ENCODE data around the gene CALD1. TPM values are rescaled to one million over a fixed set of nuclear protein-coding genes. Genes with fewer than 3 reads are reported as not detected.

The CALD1 gene
- total RNA-seq, 1 experiment from 2014 or later, result 47.9 TPM

DNA sequence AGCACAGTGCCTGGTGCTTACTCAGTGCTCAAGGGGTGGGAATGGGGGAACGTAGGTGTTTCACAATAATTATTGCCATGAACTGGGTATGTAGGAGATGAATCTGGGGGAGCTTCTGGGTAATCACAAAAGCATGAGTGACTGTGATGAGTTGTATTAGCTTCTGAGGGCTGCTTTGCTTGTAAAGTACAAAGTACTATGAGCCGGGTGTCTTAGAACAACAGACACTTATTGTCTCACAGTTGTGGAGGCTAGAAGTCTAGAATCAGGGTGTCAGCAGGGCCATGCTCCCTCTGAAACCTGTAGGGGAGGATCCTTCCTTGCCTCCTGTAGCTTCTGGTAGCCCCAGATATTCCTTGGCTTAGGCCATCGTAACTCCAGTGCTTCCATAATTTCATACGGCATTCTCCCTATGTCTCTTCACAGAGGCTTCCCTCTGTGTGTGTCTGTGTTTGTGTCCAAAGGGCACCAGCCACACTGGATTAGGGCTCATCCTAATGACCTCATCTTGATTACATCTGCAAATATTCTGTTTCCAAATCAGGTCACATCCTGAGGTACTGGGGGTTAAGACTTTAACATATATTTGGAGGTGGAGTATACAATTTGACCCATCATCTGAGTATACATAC is 122.1 kb downstream of the CALD1 start:
- no peak overlapping the region for H3K27ac ChIP-seq (ENCODE audit: low read depth, low read length, poor library complexity, severe bottlenecking)
- no peaks in the 10 kb centered on the region for H3K36me3 ChIP-seq (ENCODE audit: insufficient read depth, low read length, poor library complexity, severe bottlenecking)
- peaks cover 4% of the 10 kb centered on the region for H3K9me3 ChIP-seq (ENCODE audit: low read depth, low read length, poor library complexity, severe bottlenecking)
- BruUV-seq (replicated peaks), result no TSS peak
- H3K27me3 ChIP-seq (replicated peaks; ENCODE audit: insufficient read depth, low read depth, low read length, poor library complexity), result no peaks in the 10 kb centered on the region
- H3K4me3 ChIP-seq (ENCODE audit: low read depth, low read length, poor library complexity, severe bottlenecking), result no peak overlapping the region
- TF ChIP-seq, protein P1, sequence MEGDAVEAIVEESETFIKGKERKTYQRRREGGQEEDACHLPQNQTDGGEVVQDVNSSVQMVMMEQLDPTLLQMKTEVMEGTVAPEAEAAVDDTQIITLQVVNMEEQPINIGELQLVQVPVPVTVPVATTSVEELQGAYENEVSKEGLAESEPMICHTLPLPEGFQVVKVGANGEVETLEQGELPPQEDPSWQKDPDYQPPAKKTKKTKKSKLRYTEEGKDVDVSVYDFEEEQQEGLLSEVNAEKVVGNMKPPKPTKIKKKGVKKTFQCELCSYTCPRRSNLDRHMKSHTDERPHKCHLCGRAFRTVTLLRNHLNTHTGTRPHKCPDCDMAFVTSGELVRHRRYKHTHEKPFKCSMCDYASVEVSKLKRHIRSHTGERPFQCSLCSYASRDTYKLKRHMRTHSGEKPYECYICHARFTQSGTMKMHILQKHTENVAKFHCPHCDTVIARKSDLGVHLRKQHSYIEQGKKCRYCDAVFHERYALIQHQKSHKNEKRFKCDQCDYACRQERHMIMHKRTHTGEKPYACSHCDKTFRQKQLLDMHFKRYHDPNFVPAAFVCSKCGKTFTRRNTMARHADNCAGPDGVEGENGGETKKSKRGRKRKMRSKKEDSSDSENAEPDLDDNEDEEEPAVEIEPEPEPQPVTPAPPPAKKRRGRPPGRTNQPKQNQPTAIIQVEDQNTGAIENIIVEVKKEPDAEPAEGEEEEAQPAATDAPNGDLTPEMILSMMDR (conservative IDR thresholded peaks at IDR 0.05; ENCODE audit: low read depth, low read length), result no peak
- no peak for TF ChIP-seq EZH2 (IDR thresholded peaks at IDR 0.05; ENCODE audit: borderline replicate concordance, low read depth, low read length, poor library complexity, severe bottlenecking)
- CTCF ChIA-PET, result no interaction called here
- POLR2A ChIA-PET (ENCODE audit: low non-redundant PET), result no interaction called here
- H3K4me1 ChIP-seq (ENCODE audit: insufficient read depth, low read length, poor library complexity, severe bottlenecking), result peaks cover 16% of the 10 kb centered on the region
- intact Hi-C loops (cut with micrococcal nuclease; ENCODE audit: unreplicated experiment), result no loop called here
- no peak for DNase-seq (ENCODE audit: low spot score)

DNA sequence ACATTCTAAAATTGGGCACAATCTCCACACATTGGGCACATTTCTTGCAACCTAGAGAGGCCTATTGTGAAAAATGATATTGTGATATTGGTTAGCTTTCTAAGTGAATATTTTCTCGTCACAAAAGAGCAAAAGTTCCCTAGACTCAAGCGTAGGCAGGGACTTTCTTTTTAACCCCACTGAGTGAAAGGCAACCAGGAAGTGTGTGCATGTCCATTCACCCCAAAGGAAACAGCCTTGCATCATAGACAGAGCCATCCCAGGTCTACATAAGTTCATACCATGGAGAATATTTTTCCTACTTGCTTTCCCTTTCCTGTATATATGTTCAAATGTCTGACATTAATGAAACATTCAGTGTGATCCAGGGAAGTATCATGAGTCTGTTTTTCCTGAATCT is 122.6 kb downstream of the CALD1 start:
- BruUV-seq (replicated peaks), result no TSS peak
- no peaks in the 10 kb centered on the region for H3K9me3 ChIP-seq (ENCODE audit: low read depth, low read length, poor library complexity, severe bottlenecking)
- H3K4me3 ChIP-seq (ENCODE audit: low read depth, low read length, poor library complexity, severe bottlenecking), result no peak overlapping the region
- H3K27me3 ChIP-seq (replicated peaks; ENCODE audit: insufficient read depth, low read depth, low read length, poor library complexity), result no peaks in the 10 kb centered on the region
- ChIA-PET CTCF (no interaction called here), POLR2A (ENCODE audit: low non-redundant PET) (no interaction called here)
- DNase-seq (ENCODE audit: low spot score), result no peak
- H3K36me3 ChIP-seq (ENCODE audit: insufficient read depth, low read length, poor library complexity, severe bottlenecking), result no peaks in the 10 kb centered on the region
- H3K4me1 ChIP-seq (ENCODE audit: insufficient read depth, low read length, poor library complexity, severe bottlenecking), result peaks cover 22% of the 10 kb centered on the region
- H3K27ac ChIP-seq (ENCODE audit: low read depth, low read length, poor library complexity, severe bottlenecking), result no peak overlapping the region
- TF ChIP-seq EZH2 (IDR thresholded peaks at IDR 0.05; ENCODE audit: borderline replicate concordance, low read depth, low read length, poor library complexity, severe bottlenecking), result no peak
- TF ChIP-seq, protein P1 (conservative IDR thresholded peaks at IDR 0.05; ENCODE audit: low read depth, low read length), result no peak
- intact Hi-C loops (cut with micrococcal nuclease; ENCODE audit: unreplicated experiment), result no loop called here

DNA sequence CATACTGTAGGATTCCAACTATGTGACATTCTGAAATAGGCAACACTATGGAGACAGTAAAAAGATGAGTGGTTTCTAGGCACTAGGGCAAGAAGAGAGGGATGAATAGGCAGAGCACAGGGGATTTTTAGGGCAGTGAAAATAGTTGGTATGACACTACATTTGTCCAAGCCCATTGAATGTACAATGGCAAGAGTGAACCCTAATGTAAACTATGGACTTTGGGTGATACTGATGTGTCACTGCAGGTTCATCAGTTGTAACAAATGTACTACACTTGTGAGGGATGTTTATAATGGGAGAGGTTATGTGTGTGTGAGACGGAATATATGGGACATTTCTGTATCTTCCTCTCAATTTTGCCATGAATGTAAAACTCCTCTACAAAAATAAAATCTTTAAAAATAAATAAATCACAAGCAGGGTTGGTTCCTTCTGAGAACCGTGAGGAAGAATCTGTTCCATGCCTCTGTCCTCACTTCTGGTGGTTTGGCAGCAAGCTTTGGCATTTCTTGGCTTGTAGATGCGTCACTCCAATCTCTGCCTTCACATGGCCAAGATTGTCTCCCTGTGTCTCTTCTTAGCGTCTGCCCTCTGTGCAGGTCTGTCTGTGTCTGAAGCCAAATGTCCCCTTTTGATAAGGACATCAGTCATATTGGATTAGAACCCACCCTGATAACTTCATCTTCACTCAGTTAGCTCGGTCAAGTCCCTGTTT is 123.8 kb downstream of the CALD1 start:
- H3K4me1 ChIP-seq (ENCODE audit: insufficient read depth, low read length, poor library complexity, severe bottlenecking), result peaks cover 24% of the 10 kb centered on the region
- H3K4me3 ChIP-seq (ENCODE audit: low read depth, low read length, poor library complexity, severe bottlenecking), result no peak overlapping the region
- CTCF ChIA-PET, result no interaction called here
- no peaks in the 10 kb centered on the region for H3K27me3 ChIP-seq (replicated peaks; ENCODE audit: insufficient read depth, low read depth, low read length, poor library complexity)
- TF ChIP-seq, protein P1 (conservative IDR thresholded peaks at IDR 0.05; ENCODE audit: low read depth, low read length), result no peak
- TF ChIP-seq EZH2 (IDR thresholded peaks at IDR 0.05; ENCODE audit: borderline replicate concordance, low read depth, low read length, poor library complexity, severe bottlenecking), result no peak
- intact Hi-C loops (cut with micrococcal nuclease; ENCODE audit: unreplicated experiment), result no loop called here
- no peak for DNase-seq (ENCODE audit: low spot score)
- POLR2A ChIA-PET (ENCODE audit: low non-redundant PET), result no interaction called here
- no peak overlapping the region for H3K27ac ChIP-seq (ENCODE audit: low read depth, low read length, poor library complexity, severe bottlenecking)
- BruUV-seq (replicated peaks), result no TSS peak
- H3K9me3 ChIP-seq (ENCODE audit: low read depth, low read length, poor library complexity, severe bottlenecking), result no peaks in the 10 kb centered on the region
- H3K36me3 ChIP-seq (ENCODE audit: insufficient read depth, low read length, poor library complexity, severe bottlenecking), result no peaks in the 10 kb centered on the region
